ENCODE measurements around the gene GAPVD1. TPM values are rescaled to one million over a fixed set of nuclear protein-coding genes. Genes with fewer than 3 reads are reported as not detected.
A peak's percentile ranks its signal among the peaks of the same experiment; 100 is the strongest.

GAPVD1 gene
- total RNA-seq, 1 donor from 2014 or later: 56.8 TPM

- peaks cover 61% of the 10 kb centered on the region for H3K36me3 Mint-ChIP-seq (ENCODE audit: low read depth)
- peaks cover 47% of the 10 kb centered on the region for H3K4me1 Mint-ChIP-seq (ENCODE audit: low read depth)
- intact Hi-C loops (cut with micrococcal nuclease): no loop called here
- no peak for DNase-seq (ENCODE audit: low spot score)
- H3K4me3 Mint-ChIP-seq: peak overlapping the region; percentile 96
- no peaks in the 10 kb centered on the region for H3K9me3 Mint-ChIP-seq
- no peaks in the 10 kb centered on the region for H3K27me3 Mint-ChIP-seq (ENCODE audit: insufficient read depth)
- H3K27ac Mint-ChIP-seq: peak overlapping the region; percentile 72
These were observed 22.6 kb upstream of the GAPVD1 start for GRCh38 chr9:125238915-125239446.

GRCh38 chr9:125239631-125240597, 21.7 kb upstream of the GAPVD1 start:
- intact Hi-C loops (cut with micrococcal nuclease): loop anchor here (2.0 kb wide), 2 partner anchors 97 to 299 kb away; partner anchors contain the start of genes GOLGA1 and SCAI
- H3K36me3 Mint-ChIP-seq (ENCODE audit: low read depth): peaks cover 61% of the 10 kb centered on the region
- DNase-seq (ENCODE audit: low spot score): no peak
- peaks cover 47% of the 10 kb centered on the region for H3K4me1 Mint-ChIP-seq (ENCODE audit: low read depth)
- no peaks in the 10 kb centered on the region for H3K27me3 Mint-ChIP-seq (ENCODE audit: insufficient read depth)
- H3K4me3 Mint-ChIP-seq: peak overlapping the region; percentile 96
- H3K27ac Mint-ChIP-seq: peak overlapping the region; percentile 96
- no peaks in the 10 kb centered on the region for H3K9me3 Mint-ChIP-seq

DNA sequence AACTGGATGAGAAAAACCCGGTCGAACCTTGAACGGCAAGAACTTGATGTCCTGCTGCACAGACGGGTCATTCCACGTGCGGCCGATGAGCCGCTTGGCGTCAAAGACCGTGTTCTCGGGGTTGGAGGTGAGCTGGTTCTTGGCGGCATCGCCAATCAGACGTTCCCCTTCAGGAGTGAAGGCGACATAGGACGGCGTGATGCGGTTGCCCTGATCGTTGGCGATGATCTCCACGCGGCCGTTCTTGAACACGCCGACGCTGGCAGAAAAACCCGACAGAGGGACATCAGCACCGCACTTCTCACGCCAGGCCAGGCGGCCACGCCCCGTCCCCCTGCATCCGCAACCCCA, 21.0 kb upstream of the GAPVD1 start:
- no peaks in the 10 kb centered on the region for H3K9me3 Mint-ChIP-seq
- peaks cover 42% of the 10 kb centered on the region for H3K4me1 Mint-ChIP-seq (ENCODE audit: low read depth)
- DNase-seq (ENCODE audit: low spot score): peak; percentile 35
- peaks cover 54% of the 10 kb centered on the region for H3K36me3 Mint-ChIP-seq (ENCODE audit: low read depth)
- no peaks in the 10 kb centered on the region for H3K27me3 Mint-ChIP-seq (ENCODE audit: insufficient read depth)
- intact Hi-C loops (cut with micrococcal nuclease): loop anchor here (2.0 kb wide), 2 partner anchors 98 to 300 kb away; partner anchors contain the start of genes GOLGA1 and SCAI
- peak overlapping the region; percentile 96 for H3K4me3 Mint-ChIP-seq
- H3K27ac Mint-ChIP-seq: peak overlapping the region; percentile 96

DNA sequence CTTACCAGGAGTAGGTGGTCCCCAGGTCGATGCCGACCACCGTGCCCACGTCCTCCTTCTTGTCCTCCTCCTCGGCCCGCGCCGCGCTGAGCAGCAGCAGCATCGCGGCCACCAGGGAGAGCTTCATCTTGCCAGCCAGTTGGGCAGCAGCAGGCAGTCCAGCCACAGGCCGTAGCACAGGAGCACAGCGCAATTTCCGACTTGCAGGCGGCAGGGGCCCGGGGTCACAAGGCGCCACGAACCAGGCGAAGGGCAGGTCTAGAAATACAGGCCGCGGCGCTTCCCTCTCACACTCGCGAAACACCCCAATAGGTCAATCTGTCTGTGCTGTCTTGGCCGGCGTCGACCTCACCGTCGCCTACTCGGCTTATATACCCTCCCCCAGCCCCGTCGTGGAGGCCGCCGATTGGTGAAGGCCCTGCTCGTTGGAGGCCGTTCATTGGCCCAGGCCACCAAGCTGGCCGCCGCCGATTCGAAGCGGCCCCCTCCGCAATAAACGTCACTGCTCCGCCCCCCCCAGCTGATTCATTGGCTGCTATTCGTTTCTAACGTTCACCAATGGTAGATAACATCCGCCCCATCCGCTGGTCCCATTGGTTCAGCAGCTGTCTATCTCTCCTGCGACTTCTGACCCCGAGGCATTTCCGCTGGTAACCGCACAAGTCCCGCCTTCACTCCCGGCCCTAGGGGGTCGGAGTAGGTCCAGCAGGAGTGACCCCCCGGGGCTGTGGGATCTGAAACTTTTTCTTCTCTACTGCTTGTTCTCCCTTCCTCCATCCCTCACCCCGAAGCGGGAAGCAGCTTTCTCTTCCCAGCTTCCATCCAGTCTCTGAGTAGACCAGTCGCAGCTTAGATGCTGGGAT, 20.4 kb upstream of the GAPVD1 start, which contains the start of gene HSPA5:
HSPA5 (minus strand) TSS at position 344 of the 863 bp plus-strand sequence; CDS start at position 127, 217 bp downstream.
- Mint-ChIP-seq H3K4me3 (peak within 1 kb of the TSS; percentile 96), H3K27ac (peak within 1 kb of the TSS; percentile 96), H3K27me3 (ENCODE audit: insufficient read depth) (no peaks in the 10 kb centered on the region), H3K36me3 (ENCODE audit: low read depth) (peaks cover 48% of the 10 kb centered on the region), H3K4me1 (ENCODE audit: low read depth) (peaks cover 36% of the 10 kb centered on the region), H3K9me3 (no peaks in the 10 kb centered on the region)
- intact Hi-C loops (cut with micrococcal nuclease): loop anchor here (1.0 to 2.0 kb wide), 8 partner anchors 20 to 470 kb away; partner anchors contain the start of genes GAPVD1, GOLGA1, NR6A1 and RABEPK
- DNase-seq (ENCODE audit: low spot score): peak; percentile 99

- peak overlapping the region; percentile 96 for H3K27ac Mint-ChIP-seq
- intact Hi-C loops (cut with micrococcal nuclease): loop anchor here (1.0 to 2.0 kb wide), 8 partner anchors 19 to 471 kb away; partner anchors contain the start of genes GAPVD1, GOLGA1, NR6A1 and RABEPK
- peaks cover 40% of the 10 kb centered on the region for H3K36me3 Mint-ChIP-seq (ENCODE audit: low read depth)
- H3K27me3 Mint-ChIP-seq (ENCODE audit: insufficient read depth): no peaks in the 10 kb centered on the region
- no peaks in the 10 kb centered on the region for H3K9me3 Mint-ChIP-seq
- H3K4me1 Mint-ChIP-seq (ENCODE audit: low read depth): peaks cover 27% of the 10 kb centered on the region
- H3K4me3 Mint-ChIP-seq: peak overlapping the region; percentile 96
- no peak for DNase-seq (ENCODE audit: low spot score)
These were observed 19.5 kb upstream of the GAPVD1 start for GRCh38 chr9:125241863-125242739.

- H3K4me1 Mint-ChIP-seq (ENCODE audit: low read depth): peaks cover 10% of the 10 kb centered on the region
- intact Hi-C loops (cut with micrococcal nuclease): no loop called here
- H3K27ac Mint-ChIP-seq: peak overlapping the region; percentile 34
- H3K9me3 Mint-ChIP-seq: no peaks in the 10 kb centered on the region
- no peaks in the 10 kb centered on the region for H3K27me3 Mint-ChIP-seq (ENCODE audit: insufficient read depth)
- peaks cover 23% of the 10 kb centered on the region for H3K36me3 Mint-ChIP-seq (ENCODE audit: low read depth)
- DNase-seq (ENCODE audit: low spot score): no peak
- peak overlapping the region; percentile 6 for H3K4me3 Mint-ChIP-seq
These were observed 17.8 kb upstream of the GAPVD1 start for GRCh38 chr9:125243792-125244260.

DNA sequence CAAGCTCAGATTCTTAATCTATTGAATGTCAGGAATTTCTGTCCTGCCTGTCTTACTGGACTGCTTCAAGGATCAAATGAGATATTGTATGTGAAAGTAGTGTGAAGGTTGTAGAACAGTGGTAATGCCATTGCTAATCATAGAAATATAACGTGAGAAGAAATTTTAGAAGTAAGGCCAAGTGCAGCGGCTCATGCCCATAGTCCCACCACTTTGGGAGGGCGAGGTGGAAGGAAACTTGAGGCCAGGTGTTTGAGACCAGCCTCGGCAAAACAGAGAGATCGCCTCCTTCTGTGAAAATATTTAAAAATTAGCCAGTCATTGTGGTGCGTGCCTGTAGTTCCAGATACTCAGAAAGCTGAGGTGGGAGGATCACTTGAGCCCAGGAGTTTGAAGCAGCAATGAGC, 15.4 kb upstream of the GAPVD1 start:
- Mint-ChIP-seq H3K9me3 (no peaks in the 10 kb centered on the region), H3K4me3 (no peak overlapping the region), H3K27me3 (ENCODE audit: insufficient read depth) (no peaks in the 10 kb centered on the region), H3K4me1 (ENCODE audit: low read depth) (peaks cover 4% of the 10 kb centered on the region), H3K36me3 (ENCODE audit: low read depth) (peaks cover under 1% of the 10 kb centered on the region), H3K27ac (no peak overlapping the region)
- intact Hi-C loops (cut with micrococcal nuclease): no loop called here
- DNase-seq (ENCODE audit: low spot score): no peak

DNA sequence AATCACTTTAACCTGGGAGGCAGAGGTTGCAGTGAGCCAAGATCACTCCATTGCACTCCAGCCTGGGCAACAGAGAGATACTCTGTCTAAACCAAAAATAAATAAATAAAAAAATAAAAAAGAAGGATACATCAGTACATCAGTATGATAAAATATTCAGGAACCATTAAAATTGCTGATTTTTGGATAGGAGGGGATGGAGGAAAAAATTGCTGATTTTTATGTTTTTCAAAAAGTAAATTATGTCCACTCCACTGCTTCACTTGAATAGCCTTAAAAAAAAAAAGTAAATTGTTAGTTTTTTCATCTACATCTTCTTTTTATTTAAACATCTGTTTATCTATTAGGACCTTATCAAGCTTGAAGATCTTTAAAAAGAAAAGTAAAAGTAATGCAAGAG, 7.4 kb upstream of the GAPVD1 start:
- DNase-seq (ENCODE audit: low spot score): no peak
- Mint-ChIP-seq H3K4me3 (no peak overlapping the region), H3K27ac (no peak overlapping the region), H3K4me1 (ENCODE audit: low read depth) (no peaks in the 10 kb centered on the region), H3K27me3 (ENCODE audit: insufficient read depth) (no peaks in the 10 kb centered on the region), H3K9me3 (no peaks in the 10 kb centered on the region), H3K36me3 (ENCODE audit: low read depth) (no peaks in the 10 kb centered on the region)
- intact Hi-C loops (cut with micrococcal nuclease): no loop called here

DNA sequence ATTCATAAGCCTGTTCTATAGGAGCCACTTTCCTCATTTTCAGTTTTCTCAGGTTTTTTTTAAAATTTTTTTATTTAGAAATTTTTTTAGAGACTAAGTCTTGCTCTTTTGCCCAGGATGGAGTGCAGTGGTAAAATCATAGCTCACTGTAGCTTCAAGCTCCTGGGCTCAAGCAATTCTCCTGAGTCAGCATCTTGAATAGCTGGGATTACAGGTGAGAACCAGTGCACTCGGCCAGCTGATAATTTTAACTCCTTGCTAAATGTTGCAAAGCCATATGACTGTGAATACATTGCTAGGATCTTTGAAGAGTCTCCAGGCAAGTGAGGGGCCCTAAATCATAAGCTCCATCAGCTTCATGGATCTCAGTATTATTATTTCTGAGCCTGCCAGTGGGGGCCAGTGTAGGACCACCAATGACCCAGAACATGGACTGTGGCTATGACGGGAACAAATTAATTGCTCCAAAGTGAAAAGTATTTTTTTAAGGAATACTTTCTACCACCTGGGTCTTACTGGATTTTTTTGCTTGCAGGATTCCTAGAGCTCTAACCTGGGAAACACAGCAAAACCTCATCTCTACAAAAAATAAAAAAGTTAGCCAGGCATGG, 5.7 kb upstream of the GAPVD1 start:
- H3K36me3 Mint-ChIP-seq (ENCODE audit: low read depth): no peaks in the 10 kb centered on the region
- H3K4me1 Mint-ChIP-seq (ENCODE audit: low read depth): peaks cover 7% of the 10 kb centered on the region
- no peaks in the 10 kb centered on the region for H3K27me3 Mint-ChIP-seq (ENCODE audit: insufficient read depth)
- H3K27ac Mint-ChIP-seq: no peak overlapping the region
- H3K4me3 Mint-ChIP-seq: no peak overlapping the region
- intact Hi-C loops (cut with micrococcal nuclease): no loop called here
- H3K9me3 Mint-ChIP-seq: no peaks in the 10 kb centered on the region
- DNase-seq (ENCODE audit: low spot score): no peak

GRCh38 chr9:125258160-125258785, 3.4 kb upstream of the GAPVD1 start:
- Mint-ChIP-seq H3K9me3 (no peaks in the 10 kb centered on the region), H3K27me3 (ENCODE audit: insufficient read depth) (no peaks in the 10 kb centered on the region), H3K27ac (no peak overlapping the region), H3K36me3 (ENCODE audit: low read depth) (peaks cover 3% of the 10 kb centered on the region), H3K4me1 (ENCODE audit: low read depth) (peaks cover 23% of the 10 kb centered on the region), H3K4me3 (no peak overlapping the region)
- intact Hi-C loops (cut with micrococcal nuclease): no loop called here
- DNase-seq (ENCODE audit: low spot score): no peak
